ENCODE measurements around the gene AGAP1.
"Not testable (repeated sequence)": the region's sequence is repeated elsewhere in the genome, so short reads cannot be mapped to it uniquely, and the experiment has no call there.

AGAP1 gene

DNA sequence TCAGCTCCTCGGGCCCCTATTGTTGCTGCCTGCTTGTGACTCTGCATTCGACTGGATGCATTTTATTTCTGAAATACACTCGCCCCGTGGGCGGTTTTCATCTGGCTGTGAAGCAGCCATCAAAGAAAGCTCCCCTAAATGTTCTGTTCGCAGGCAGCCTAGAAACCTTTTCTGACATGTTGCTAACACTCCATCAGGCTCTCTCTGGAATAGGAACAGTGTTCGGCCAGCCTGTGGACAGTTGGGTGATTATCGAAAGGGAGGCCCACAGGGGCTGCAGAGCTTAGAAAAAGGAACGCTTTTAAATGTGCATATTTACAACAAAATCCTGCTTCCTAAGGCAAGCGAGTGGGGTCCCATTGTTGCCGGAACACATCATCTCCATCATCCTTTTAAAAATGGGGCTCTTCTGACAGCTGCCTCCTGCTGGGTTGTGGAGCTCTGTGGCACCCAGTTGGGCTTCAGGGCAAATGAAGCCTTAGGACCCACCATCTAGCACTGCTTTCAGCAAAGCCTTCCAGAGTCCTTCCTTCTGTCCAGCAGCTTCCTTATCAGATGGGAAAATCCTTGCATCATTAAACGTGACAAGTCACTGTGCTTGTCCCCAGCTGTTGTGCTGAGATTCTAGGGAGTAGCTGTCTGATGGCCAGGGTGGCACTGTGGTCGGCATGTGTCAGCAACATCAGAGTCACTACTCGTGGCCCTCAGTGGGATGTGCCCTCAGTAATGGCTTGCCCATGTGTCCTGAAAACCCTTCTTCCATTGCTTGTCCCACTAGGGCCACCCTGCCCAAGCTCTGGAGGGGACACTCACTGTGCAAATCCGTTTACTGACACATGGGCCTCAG lies 571.7 kb downstream of the AGAP1 start:
- no peak for DNase-seq (ENCODE audit: low spot score)

DNA sequence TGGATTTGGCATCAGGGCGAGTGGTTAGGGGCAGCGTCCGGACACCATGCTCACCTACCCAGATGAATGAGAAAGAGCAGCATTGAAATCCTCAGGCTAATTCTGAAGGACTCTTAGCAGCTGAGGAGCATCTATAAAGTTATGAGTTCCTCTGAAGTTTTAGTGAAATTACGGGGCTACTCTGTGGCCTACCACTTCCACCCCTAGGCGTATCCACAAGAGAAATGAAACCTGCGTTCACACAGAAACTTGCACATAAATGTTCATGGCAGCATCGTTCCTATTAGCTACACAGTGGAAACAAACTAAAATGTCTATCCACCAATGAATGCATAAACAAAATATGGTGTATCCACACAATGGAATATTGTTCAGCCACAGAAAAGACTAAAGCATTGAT lies 576.4 kb downstream of the AGAP1 start:
- DNase-seq (ENCODE audit: low spot score) = no peak

DNA sequence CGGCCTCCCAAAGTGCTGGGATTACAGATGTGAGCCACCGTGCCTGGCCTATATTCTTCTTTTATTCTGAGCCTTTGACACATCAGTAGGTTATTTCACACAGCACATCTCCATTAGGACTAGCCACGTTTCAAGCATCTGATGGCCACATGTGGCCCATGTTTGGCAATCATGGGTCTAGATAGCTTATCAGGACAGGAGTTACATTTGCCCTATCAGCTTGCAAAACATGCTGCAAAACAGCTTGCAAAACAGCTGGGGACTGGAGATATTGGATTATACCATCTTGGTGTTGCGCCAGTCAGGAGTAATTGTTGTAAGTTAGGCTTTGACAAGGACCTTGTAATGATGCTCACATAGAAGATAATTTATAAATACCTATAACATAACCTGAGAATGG lies 579.4 kb downstream of the AGAP1 start:
- DNase-seq (ENCODE audit: low spot score) = no peak

DNA sequence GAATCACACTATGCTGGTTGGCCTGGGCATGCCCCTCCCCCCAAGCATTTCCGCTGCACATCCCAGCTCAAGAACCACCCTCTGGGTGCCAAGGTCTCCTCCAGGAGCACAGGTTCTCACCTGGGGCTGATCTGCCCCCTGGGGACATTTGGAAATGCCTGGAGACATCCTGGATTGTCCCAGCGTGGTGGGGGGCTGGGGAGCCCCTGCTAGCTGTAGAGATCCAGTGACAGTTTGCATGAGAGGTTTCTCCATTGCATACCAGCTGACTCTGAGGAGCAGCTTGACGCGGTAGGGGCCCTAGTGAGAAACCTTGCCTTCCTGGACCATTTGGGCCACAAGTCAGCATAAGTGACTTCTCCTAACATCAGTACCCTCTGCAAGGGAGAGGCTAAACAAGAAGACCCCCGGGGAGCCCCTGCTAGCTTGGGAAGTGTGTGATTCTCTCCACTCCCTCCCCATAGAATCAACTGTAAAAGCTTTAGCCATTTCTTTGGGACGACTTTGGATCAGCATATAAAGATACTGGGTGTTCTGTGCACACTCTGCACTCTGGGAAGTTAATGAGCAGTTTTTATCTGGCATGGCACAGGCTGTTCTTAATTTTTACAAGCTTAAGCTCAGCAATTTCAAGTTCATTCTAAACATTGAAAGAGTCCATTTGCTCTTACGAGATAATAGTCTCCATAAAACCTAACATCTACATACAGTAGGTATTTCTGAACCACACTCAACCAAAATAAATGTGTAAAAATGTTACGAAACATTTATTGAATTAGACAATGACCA lies 580.2 kb downstream of the AGAP1 start:
- DNase-seq (ENCODE audit: low spot score) = no peak

DNA sequence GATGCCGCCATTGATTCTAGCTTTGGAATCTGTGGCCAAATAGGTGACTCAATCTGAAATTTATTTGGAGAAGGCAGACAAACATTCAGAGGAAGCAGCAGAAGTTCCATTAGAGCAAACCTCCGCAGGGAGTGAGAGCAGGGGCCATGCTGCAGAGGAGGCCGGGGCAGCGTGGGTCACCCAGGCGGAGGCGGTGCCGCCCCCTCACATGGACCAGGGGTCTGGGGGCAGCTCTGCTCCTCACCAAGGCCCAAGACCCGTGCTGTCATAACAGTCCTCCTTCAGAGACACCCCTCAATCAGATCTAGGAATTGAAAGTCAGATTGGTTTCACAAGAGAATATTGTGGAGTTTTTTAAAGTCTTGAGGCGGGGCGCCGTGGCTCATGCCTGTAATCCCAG lies 582.0 kb downstream of the AGAP1 start:
- DNase-seq (ENCODE audit: low spot score) = no peak

DNA sequence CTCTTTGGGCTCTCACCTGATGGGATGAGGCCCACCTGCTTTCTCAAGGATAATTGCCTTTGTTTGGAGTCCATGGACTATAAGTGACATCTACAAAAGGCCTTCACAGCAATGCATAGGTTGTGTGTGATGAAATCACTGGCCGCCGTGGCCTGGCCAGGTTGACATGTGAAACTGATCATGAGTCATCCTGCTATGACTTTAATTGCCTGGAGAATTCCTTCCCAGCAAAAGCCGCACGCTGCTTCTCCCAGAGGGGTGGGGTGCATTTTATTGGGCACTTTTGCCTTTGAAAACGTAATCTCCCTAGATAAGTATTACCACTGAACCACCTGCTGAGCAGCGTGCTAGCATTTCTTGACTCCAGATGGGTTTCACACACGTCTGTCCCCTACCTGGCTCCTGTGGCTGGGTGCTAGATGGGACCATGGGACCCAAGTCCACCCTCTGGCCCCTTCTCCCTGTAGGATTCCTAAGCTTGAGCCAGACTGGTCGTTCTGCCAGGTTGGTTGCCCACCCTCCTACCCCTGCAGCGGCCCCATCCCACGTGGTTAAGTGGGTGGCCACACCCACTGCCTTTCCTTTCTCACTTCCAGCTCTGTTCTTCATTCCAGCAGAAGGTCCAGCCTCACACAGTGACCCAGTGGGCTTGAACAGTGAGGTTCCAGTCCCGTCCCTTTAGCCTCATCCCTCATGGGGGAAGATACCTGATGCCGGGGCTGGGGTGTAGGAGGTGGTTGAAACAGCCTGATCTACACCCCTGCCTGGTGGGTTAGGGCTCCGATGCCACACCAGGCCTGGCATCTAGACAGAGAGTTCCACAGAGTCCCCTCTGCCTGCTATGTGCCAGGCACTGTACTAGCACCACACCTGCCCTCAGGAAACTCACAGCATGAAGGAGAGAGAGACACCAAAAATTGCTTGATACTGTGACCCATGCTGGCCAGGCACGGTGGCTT lies 584.7 kb downstream of the AGAP1 start:
- no peak for DNase-seq (ENCODE audit: low spot score)

DNA sequence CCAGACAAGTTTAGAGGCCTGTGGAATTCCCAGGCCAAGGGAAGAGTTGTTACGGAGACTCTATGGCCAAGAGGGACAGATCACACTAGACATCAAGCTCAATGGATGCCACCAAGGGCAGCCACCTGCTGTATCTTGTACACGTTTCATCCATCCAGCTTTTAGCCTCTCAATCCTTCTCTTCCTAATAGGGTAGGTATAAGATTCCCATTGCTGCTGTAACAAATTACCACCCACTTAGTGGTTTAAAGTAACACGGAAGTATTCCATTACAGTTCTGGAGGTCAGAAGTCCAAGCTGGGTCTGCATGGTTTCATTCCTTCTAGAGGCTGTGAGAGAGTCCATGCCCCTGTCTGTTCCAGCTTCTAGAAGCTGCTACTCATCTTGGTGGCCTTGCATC lies 586.6 kb downstream of the AGAP1 start:
- DNase-seq (ENCODE audit: low spot score) = no peak

DNA sequence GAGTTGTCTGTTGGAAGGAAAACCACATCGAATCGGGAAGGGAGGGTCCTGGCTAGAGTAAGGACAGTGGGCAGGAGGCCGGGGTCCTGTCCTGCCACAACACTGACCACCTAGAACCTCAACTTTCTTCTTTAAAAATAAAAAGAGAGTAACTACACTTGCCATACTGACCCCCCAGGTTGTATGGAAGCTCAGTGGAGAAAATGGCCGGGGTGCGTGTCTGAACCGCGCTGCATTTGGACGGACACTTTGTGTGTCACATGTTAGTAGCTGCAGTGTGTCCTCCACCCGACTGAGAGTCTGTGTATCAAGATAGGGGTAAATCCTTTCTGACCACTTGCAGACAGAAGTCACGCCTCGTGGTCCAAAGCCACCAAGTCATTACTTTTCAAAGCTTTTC lies 587.3 kb downstream of the AGAP1 start:
- DNase-seq (ENCODE audit: low spot score) = no peak

DNA sequence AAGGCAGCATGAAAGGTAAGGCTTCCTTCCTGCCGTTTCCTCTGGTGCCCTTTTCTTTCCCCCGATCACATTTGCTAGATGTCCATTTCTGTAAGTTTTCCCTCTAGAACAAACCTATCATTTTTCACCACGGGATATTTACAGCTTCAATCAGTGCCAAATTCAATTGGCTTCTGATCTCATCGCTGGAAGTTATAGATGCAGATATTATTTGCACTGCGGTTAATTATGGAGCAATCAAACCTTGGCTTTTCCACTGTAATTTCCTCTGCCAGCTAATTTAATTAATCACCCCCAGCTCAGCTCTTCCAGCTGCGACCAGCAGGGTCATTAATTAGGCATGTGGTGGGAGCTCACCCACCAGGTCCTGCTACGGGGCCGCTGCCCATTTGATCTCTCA lies 588.2 kb downstream of the AGAP1 start:
- DNase-seq (ENCODE audit: low spot score) = no peak

DNA sequence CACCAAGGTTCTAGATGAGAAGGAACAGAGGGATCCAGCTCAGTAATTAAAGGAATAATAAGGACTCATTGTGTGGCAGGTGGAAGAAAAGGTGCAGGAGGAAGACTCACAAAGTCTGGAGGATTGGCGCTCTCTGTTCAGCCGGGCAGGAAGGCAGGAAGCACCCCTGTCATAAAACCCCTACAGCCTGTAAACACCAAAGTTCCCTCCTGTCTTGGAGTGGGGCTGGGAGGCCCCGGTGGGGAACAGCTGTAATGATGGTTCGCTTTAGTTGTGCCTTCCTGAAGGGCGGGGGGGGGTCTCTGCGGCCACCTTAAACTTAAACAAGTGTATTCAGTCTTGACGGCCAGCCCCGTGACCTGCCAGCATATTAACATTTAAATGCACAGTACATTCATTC lies 590.1 kb downstream of the AGAP1 start:
- DNase-seq (ENCODE audit: low spot score) = no peak

DNA sequence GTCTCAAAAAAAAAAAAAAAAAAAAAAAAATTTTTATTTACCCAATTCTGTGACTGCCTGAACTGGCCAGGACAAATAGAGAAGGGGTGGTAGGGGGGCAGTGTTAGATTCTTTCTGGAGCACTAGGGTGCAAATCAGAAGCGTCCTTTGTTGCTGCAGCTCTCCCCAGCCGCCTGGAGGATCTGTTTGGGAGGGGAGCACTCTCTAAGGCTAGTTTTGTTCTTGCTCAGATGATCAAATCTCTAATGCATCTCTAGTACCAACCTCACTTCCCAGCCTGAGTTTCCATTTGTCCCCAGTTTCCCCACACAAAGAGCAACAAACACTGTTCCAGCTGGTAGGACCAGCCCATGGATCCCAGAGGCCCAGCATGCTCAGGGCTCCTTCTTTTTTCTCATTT lies 591.4 kb downstream of the AGAP1 start:
- no peak for DNase-seq (ENCODE audit: low spot score)

DNA sequence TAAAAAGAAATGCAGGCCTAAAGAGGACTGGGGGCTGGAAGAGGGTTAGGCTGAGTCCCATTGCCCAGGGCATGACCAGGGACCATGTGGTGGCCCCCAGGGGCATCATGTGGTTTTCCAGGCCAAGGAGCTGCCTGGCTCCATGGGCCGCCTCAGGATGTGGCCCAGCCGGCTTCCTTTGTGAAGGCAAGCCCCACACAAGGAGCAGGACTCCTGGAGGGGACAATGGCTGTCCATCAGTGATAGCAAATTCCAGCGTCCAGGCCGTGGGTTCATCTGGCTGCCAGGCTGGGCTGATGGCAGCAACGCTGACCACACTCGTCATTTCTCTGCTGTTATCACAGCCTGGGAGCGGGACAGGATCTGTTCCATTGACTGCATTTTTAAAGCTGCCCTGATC lies 591.8 kb downstream of the AGAP1 start:
- DNase-seq (ENCODE audit: low spot score) = no peak

DNA sequence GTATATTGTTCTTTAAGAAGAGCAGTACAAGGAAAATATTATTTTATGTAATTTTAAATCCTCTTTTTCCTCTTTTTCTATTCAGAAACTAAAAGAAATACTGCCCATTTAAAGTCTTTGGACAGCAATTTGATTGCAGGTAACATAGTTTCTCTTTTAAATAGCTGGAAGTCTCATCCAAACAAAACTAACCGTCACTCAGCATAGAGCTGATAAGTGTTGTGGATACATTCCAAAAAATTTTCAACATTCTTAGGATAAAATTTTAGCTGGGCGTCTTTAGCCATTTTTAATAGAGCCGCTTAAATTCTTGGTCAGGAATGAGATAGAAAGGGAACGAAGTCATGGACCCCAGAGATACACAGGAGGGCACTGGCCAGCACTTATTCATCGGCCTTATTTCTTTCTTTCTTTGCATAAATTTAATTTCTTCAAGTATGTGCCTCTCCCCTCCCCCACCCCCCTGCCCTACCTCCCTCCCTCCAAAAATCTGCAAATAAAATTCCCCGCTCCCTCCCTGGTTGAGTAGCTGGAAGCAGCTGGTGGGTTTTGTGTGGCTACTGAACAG lies 592.6 kb downstream of the AGAP1 start:
- DNase-seq (ENCODE audit: low spot score) = no peak

DNA sequence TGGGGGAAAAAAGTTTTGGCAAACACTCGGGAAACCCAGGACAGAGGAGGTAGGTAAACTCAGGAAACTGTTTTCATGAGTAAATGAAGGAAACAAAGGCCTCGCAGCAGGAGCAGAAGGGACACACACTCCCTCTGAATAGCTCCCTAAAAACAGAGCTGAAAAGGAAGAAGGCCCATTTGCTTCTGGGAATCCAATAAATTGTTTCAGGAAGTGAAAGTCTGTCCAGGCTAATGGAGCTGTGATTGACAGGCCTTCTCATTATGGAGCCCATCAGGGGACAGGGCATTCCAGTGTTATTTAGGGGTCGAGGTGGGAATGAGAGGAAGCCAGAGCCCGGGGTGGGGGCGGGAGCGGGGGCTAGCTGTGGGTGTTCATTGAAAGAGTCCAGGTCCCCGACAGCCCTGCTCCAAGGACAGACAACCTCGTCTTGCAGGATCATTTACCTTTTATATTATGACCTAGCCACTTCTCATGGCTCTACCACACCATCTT lies 593.2 kb downstream of the AGAP1 start:
- DNase-seq (ENCODE audit: low spot score) = no peak

DNA sequence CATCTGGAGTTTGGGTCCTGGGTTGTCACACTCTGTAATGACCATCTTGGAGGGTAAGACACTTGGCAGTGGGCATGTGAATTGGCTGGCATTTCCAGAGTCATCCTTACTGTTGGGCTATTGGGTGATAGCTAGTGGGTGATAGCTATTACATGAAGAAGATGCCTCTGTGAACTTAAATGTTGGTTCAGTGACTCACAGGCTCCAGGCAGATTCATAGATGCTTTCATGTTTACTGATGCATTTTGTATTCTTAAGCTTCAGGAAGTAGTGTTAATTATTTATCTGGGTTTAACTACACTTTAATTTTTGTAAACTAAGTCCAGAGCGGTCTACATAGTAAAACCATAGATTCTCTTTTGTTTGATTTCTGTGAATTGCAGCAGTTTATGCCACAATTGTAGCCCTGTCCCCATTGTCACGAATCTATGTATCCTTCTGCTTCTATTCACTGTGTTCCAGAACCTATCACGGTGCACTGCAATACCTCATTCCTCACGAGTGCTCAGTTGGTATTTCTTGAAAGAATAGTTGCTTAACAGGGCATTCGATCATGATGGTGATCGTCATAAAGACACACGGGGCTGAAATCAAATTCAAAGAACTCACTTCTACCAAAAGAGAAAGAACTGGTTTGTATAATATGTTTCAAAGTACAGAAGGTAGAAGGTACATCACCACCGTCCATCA lies 594.7 kb downstream of the AGAP1 start:
- DNase-seq (ENCODE audit: low spot score) = no peak

DNA sequence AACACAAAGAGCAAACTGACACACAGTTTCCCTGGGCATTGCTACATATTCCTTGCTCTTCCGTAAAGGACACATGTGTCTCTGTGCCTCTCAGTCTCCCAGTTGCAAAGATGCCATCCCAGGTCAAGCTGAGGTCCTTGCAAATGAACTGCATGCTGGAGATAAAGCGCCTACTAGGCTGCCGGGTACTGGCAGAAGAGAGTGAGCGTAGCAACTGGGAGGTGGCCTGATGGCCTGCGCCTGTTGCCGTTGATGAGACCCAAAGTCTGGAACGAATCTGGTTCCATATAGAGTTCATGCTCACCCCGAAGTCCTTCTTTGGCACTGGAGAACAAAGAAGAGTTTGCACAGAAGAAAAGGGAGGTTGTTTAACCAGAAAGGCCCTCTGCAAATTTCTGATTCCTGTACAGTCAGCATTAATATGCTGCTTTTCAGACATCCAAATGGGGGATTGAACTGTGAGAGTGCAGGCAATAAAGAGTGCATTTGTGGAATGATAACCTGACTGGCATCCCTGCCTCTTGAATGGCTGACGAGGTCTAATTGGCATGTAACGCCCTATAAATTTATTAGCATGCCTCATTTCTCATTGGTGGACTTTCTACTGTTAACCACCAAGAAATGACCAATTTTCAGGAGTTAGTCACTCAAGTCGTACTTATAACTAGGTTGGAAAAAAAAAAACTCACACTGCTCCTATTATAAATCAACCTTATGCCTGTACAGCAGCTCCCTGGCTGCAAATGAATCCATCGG lies 595.6 kb downstream of the AGAP1 start:
- DNase-seq (ENCODE audit: low spot score) = no peak

DNA sequence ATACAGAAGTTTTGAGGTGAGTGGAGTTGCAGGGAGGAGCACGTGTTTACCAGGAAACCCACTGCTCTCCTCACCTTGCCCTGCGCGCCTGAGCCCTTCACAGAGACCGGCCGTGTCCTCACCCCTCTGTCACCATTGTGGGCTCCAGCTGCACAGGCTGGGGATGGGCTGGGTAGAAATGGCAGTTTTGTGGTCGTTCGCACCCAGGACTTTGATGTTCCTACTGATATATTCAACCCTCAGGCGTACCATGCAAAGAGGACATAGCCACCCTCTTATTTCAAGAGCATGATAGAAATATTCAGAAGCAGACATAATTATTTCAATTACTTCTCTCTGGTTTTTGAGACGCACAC lies 596.2 kb downstream of the AGAP1 start:
- no peak for DNase-seq (ENCODE audit: low spot score)

DNA sequence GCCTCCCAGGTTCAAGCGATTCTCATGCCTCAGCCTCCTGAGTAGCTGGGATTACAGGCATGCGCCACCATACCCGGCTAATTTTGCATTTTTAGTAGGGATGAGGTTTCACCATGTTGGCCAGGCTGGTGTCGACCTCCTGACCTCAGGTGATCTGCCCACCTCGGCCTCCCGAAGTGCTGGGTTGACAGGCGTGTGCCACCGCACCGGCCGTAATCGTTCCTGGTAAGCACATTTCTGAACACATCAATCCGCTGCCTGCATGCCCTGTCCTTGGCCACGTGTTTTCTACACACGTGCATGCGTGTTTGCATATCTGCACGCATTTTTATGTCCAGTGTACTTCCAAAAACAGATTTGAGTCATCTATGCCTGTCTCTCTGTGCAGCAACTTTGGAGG lies 597.0 kb downstream of the AGAP1 start:
- DNase-seq (ENCODE audit: low spot score) = not testable (repeated sequence)

DNA sequence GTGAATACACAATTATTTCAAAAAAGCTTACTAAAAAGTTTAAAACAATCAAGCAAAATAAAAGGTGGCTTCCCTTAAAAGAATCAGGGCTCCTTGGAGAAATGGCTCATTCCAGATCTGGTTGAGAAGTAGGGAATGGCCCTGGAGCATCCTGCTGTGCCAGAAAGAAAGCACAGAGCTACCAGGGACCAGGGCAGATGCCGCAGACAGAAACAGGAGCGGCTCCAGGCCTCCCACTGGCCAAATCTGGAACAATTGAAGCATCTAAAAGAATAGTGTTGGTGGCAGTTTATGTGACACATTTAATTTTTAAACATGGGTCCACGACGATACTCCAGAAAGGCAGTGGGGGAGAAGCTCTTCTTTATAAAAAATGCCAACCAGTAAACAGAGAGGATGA lies 598.9 kb downstream of the AGAP1 start:
- DNase-seq (ENCODE audit: low spot score) = no peak

DNA sequence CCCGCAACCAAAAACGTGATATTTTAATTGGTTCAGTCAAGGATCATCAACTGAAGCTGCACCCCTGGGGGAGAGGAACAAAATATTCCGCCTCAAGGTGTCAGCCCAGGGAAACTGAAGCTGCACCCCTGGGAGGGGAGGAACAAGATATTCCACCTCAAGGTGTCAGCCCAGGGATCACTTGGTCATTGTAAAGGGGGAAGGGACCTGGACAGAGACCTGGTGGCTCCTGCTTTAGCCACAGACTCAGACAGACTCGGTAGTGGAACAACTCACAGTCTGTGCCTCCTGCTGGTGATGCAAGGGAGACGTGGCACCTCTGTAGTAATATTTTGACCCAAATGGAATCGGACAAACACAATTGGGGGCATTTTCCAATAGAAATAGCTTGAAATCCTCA lies 599.3 kb downstream of the AGAP1 start:
- DNase-seq (ENCODE audit: low spot score) = no peak

DNA sequence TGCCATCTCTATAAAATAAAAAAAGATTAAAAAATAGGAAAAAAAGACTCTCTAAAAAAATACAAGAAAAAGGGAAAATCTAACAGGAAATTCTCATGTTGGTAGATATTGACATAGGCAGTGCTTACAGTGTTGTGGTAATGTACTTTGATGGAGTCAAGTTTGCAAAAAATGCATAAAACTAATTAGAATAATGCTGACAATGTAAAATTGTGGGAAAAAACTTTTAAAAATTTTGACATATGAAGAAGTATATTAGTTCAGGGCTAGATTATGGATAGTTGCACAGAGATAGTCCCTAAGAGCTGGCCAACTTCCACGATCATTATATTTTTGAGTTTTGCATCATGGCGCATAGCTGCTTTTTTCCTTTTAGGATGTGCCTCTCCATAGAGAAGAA lies 601.7 kb downstream of the AGAP1 start:
- no peak for DNase-seq (ENCODE audit: low spot score)

Measured in activated CD4-positive, alpha-beta T cell treated with anti-CD3 and anti-CD28 coated beads, Interleukin-2, Interleukin-4, amounts not matched to agents 100 ng/mL and 50 ng/mL, durations not matched to agents 16 hours and 8 hours (primary cell).